GM23338 (cell line): ENCODE results near the gene PPP2R5C. TPM values are rescaled to one million over a fixed set of nuclear protein-coding genes. Genes with fewer than 3 reads are reported as not detected.

Experiments
- ATAC-seq: fragments of 200-7000 bp; cut with Tn5 transposase; 3 replicates; pipeline ENCODE4 v1.9.1; 2020
- DNase-seq: peaks from one replicate; pipeline ENCODE4 v3.0.0-alpha.2; 2015; ENCODE audit warnings: low spot score
- H2AFZ ChIP-seq: fragments of 200-600 bp; sonication (generic); 2 replicates; pipeline ENCODE4 v1.8.0; 2016; ENCODE audit warnings: antibody characterized with exemption, mild to moderate bottlenecking, moderate library complexity
- H3F3A ChIP-seq: fragments of 200-600 bp; sonication (generic); replicated peaks from 2 replicates; pipeline ENCODE4 v1.8.0; 2017; ENCODE audit warnings: antibody characterized with exemption, mixed run types, low read depth
- H3K27ac ChIP-seq: fragments of 200-600 bp; sonication (generic); 2 replicates; pipeline ENCODE4 v1.6.1; 2016; ENCODE audit warnings: low read depth
- H3K27me3 ChIP-seq: fragments of 200-600 bp; sonication (generic); 2 replicates; pipeline ENCODE4 v1.8.0; 2016; ENCODE audit warnings: mild to moderate bottlenecking, mixed run types, moderate library complexity; ENCODE audit not compliant: insufficient read depth
- H3K36me3 ChIP-seq: fragments of 200-600 bp; sonication (generic); 2 replicates; pipeline ENCODE4 v1.8.0; 2016; ENCODE audit warnings: mild to moderate bottlenecking; ENCODE audit not compliant: insufficient read depth
- H3K4me1 ChIP-seq: fragments of 200-600 bp; sonication (generic); 2 replicates; pipeline ENCODE4 v1.8.0; 2016; ENCODE audit warnings: mild to moderate bottlenecking, moderate library complexity; ENCODE audit not compliant: insufficient read depth
- H3K4me2 ChIP-seq: fragments of 200-600 bp; sonication (generic); 2 replicates; pipeline ENCODE4 v1.7.1; 2017; ENCODE audit warnings: mixed run types
- H3K4me3 ChIP-seq: fragments of 200-600 bp; sonication (generic); 2 replicates; pipeline ENCODE4 v1.6.1; 2016; ENCODE audit warnings: mixed run types
- H3K79me2 ChIP-seq: fragments of 200-600 bp; sonication (generic); replicated peaks from 2 replicates; pipeline ENCODE4 v1.8.0; 2017; ENCODE audit warnings: mild to moderate bottlenecking; ENCODE audit not compliant: insufficient read depth
- H3K9me2 ChIP-seq: fragments of 200-600 bp; sonication (generic); 2 replicates; pipeline ENCODE4 v1.8.0; 2017; ENCODE audit not compliant: insufficient read depth
- H4K20me1 ChIP-seq: fragments of 200-600 bp; sonication (generic); replicated peaks from 2 replicates; pipeline ENCODE4 v1.8.0; 2017; ENCODE audit warnings: mild to moderate bottlenecking; ENCODE audit not compliant: insufficient read depth
- H3K27ac Mint-ChIP-seq: 2 replicates; pipeline ENCODE4 v1.8.0; 2020; ENCODE audit warnings: inconsistent platforms, mild to moderate bottlenecking, moderate library complexity, mixed read lengths
- H3K27me3 Mint-ChIP-seq: 3 replicates; pipeline ENCODE4 v1.8.0; 2022; ENCODE audit warnings: low read depth, mild to moderate bottlenecking, moderate library complexity, mixed read lengths, inconsistent platforms; ENCODE audit not compliant: insufficient read depth, poor library complexity
- H3K36me3 Mint-ChIP-seq: 3 replicates; pipeline ENCODE4 v1.8.0; 2021; ENCODE audit warnings: low read depth, mild to moderate bottlenecking, inconsistent platforms, moderate library complexity, mixed read lengths
- H3K4me1 Mint-ChIP-seq: 3 replicates; pipeline ENCODE4 v1.8.0; 2020; ENCODE audit warnings: mild to moderate bottlenecking, inconsistent platforms, mixed read lengths
- H3K4me3 Mint-ChIP-seq: 3 replicates; pipeline ENCODE4 v1.8.0; 2021; ENCODE audit warnings: moderate library complexity, mild to moderate bottlenecking, inconsistent platforms, mixed read lengths
- H3K9me3 Mint-ChIP-seq: 3 replicates; pipeline ENCODE4 v1.8.0; 2020; ENCODE audit warnings: moderate library complexity, mild to moderate bottlenecking, inconsistent platforms, mixed read lengths
- CREB1 ChIP-seq: fragments of 250-450 bp; sonication (Bioruptor Pico); IDR thresholded peaks from 2 replicates; pipeline ENCODE4 v1.5.0; 2020; ENCODE audit warnings: low read depth, mild to moderate bottlenecking, moderate library complexity
- CTCF ChIP-seq, 2 experiments: fragments of 200-600 bp in 1 of 2; sonication (generic) in 1 of 2; conservative IDR thresholded peaks; 2 replicates each; pipeline versions ENCODE4 v1.5.1 to v1.6.1; 2016 to 2017; ENCODE audit warnings: antibody characterized with exemption in 2 of 2, low read depth in 2 of 2, mild to moderate bottlenecking in 2 of 2, moderate library complexity in 1 of 2
- EZH2 ChIP-seq: fragments of 200-600 bp; sonication (generic); IDR thresholded peaks from one replicate; pipeline ENCODE4 v1.8.0; 2017; ENCODE audit warnings: antibody characterized with exemption, mild to moderate bottlenecking, low read depth; ENCODE audit not compliant: unreplicated experiment
- EZH2phosphoT487 ChIP-seq: fragments of 200-600 bp; sonication (generic); IDR thresholded peaks from one replicate; pipeline ENCODE4 v1.8.1; 2018; ENCODE audit warnings: antibody characterized with exemption; ENCODE audit not compliant: unreplicated experiment
- JUNB ChIP-seq: IDR thresholded peaks from one replicate; pipeline ENCODE4 v1.6.1; 2016; ENCODE audit warnings: antibody characterized with exemption; ENCODE audit not compliant: unreplicated experiment
- NANOG ChIP-seq: IDR thresholded peaks from 2 replicates; pipeline ENCODE4 v1.6.1; 2016; ENCODE audit warnings: antibody characterized with exemption, borderline replicate concordance
- POLR2AphosphoS5 ChIP-seq: IDR thresholded peaks from 2 replicates; pipeline ENCODE4 v1.6.1; 2016; ENCODE audit warnings: antibody characterized with exemption, low read depth
- STAT1 ChIP-seq: IDR thresholded peaks from one replicate; pipeline ENCODE4 v1.6.1; 2016; ENCODE audit warnings: antibody characterized with exemption; ENCODE audit not compliant: unreplicated experiment
- ZNF114 ChIP-seq: fragments of 250-450 bp; sonication (Bioruptor Pico); IDR thresholded peaks from 2 replicates; pipeline ENCODE4 v1.5.0; 2020; ENCODE audit warnings: mild to moderate bottlenecking, moderate library complexity
- ZNF331 ChIP-seq: fragments of 250-450 bp; sonication (Bioruptor Pico); IDR thresholded peaks from 2 replicates; pipeline ENCODE4 v1.5.0; 2020; ENCODE audit warnings: low read depth, mild to moderate bottlenecking, moderate library complexity
- polyA plus RNA-seq: library from polyadenylated mRNA; unstranded; fragments of >200 nt; fragmentation: Nextera tagmentation; extraction: Ambion mirVana; gene quantifications from 2 replicates; pipeline ENCODE4 v1.2.1, GENCODE V29; 2016
- total RNA-seq: library from RNA; depleted of rRNA; stranded (reverse); fragments of >200 nt; shearing (Covaris generic); gene quantifications from 2 replicates; pipeline ENCODE4 v1.2.3, GENCODE V29; 2014
- TF ChIP-seq, protein P1 (sequence below): fragments of 250-450 bp; sonication (Bioruptor Pico); IDR thresholded peaks from 2 replicates; pipeline ENCODE4 v1.5.0; 2020; ENCODE audit warnings: mild to moderate bottlenecking, moderate library complexity
- TF ChIP-seq, protein P2 (sequence below): IDR thresholded peaks from 2 replicates; pipeline ENCODE4 v1.6.1; 2016; ENCODE audit warnings: antibody characterized with exemption

PPP2R5C gene
- total and polyA plus RNA-seq, 2 experiments from 2014 or later: 75.4 to 79.7 TPM

DNA sequence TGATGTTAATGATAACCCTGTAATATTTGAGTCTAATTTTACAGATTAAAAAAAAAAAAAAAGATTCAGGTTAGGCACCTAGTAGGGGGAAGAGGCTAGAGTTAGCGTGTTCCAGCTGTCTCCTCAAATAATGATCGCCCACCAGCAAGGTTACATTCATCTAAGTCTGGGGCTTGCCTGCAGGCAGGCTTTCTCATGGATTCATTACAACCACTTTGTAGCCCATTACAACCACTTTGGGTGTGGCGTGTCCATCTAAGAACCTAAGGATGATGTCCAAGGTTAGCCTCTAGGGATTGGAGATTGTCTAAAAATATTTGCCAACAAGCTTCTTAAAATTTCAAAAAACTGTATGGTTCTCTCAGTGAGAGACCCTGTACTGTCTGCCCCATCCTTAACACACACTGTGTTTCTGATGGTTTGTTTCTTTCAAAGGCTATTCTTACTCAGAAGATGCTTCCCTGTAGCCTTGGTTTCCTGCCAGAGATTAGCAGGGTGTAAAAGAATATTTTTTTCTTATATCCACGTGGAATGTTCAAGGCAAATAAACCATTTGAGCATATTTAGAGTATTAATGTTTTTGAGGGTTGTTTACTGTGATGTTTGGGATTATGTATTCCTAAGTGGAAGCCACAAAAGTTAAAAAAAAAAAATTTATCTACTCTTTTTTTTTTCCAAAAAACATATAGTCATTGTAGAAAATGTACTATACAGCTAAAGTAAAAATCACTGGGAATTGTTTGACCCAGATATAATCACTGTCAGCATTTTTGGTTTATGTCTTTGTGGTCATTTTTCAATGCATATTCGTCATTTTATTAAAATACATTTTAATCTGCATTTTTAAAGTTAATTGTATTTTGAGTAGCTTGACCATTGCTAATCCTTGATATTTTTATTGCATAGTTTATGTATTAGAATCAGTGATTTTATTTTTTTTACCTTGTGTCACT is 204.5 kb downstream of the PPP2R5C start:
- H3K27ac ChIP-seq: 0 out of 2 replicates have a peak overlapping the region, but pooled peaks have one; percentile 14
- peaks cover 14% of the 10 kb centered on the region for H3K36me3 Mint-ChIP-seq
- no peak for ATAC-seq

DNA sequence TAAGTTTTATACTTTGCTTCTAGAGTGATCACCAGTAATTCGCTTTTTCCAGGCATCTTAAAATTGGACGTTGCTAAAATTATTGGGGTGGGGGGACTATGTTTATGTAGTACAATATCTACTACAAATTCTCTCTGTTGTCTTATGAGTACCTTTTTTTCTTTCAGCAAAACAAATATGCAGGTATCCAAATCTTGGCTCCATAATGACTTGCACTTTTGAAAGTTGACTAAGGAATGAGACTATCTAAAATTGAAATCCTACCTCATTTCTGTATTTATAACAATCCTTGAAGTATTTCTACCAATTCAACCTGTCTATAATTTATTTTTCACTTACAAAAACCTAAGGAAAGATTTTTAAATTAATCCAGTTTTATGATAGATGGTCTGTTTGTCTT is 205.2 kb downstream of the PPP2R5C start:
- no peak for ATAC-seq
- Mint-ChIP-seq H3K4me3 (peak overlapping the region; percentile 51), H3K4me1 (peaks cover 16% of the 10 kb centered on the region; the same call in 2 of the 3 replicates), H3K9me3 (no peaks in the 10 kb centered on the region), H3K27me3 (peaks cover 10% of the 10 kb centered on the region), H3K36me3 (peaks cover 14% of the 10 kb centered on the region), H3K27ac (peak overlapping the region; percentile 90; the same call in 1 of the 2 replicates)
- Histone ChIP-seq H2AFZ (no peak overlapping the region), H3K4me3 (peak overlapping the region; percentile 97), H3K79me2 (peaks cover 67% of the 10 kb centered on the region), H3K9me2 (no peaks in the 10 kb centered on the region), H4K20me1 (peaks cover 20% of the 10 kb centered on the region), H3K4me2 (peak overlapping the region; percentile 99), H3K4me1 (peaks cover 12% of the 10 kb centered on the region), H3K36me3 (no peaks in the 10 kb centered on the region), H3K27ac (no peak overlapping the region), H3K27me3 (peaks cover 19% of the 10 kb centered on the region; the same call in 1 of the 2 replicates), H3F3A (no peaks in the 10 kb centered on the region)
- no peak for DNase-seq
- TF ChIP-seq JUNB (no peak), EZH2phosphoT487 (no peak), STAT1 (no peak), CTCF (conservative IDR thresholded peaks at IDR 0.05; ENCODE audit: low read depth in 2 of 2) (no peak), NANOG (no peak), CREB1 (no peak), ZNF114 (CRISPR knock-in tag) (no peak), EZH2 (no peak)
- TF ChIP-seq, protein P1, sequence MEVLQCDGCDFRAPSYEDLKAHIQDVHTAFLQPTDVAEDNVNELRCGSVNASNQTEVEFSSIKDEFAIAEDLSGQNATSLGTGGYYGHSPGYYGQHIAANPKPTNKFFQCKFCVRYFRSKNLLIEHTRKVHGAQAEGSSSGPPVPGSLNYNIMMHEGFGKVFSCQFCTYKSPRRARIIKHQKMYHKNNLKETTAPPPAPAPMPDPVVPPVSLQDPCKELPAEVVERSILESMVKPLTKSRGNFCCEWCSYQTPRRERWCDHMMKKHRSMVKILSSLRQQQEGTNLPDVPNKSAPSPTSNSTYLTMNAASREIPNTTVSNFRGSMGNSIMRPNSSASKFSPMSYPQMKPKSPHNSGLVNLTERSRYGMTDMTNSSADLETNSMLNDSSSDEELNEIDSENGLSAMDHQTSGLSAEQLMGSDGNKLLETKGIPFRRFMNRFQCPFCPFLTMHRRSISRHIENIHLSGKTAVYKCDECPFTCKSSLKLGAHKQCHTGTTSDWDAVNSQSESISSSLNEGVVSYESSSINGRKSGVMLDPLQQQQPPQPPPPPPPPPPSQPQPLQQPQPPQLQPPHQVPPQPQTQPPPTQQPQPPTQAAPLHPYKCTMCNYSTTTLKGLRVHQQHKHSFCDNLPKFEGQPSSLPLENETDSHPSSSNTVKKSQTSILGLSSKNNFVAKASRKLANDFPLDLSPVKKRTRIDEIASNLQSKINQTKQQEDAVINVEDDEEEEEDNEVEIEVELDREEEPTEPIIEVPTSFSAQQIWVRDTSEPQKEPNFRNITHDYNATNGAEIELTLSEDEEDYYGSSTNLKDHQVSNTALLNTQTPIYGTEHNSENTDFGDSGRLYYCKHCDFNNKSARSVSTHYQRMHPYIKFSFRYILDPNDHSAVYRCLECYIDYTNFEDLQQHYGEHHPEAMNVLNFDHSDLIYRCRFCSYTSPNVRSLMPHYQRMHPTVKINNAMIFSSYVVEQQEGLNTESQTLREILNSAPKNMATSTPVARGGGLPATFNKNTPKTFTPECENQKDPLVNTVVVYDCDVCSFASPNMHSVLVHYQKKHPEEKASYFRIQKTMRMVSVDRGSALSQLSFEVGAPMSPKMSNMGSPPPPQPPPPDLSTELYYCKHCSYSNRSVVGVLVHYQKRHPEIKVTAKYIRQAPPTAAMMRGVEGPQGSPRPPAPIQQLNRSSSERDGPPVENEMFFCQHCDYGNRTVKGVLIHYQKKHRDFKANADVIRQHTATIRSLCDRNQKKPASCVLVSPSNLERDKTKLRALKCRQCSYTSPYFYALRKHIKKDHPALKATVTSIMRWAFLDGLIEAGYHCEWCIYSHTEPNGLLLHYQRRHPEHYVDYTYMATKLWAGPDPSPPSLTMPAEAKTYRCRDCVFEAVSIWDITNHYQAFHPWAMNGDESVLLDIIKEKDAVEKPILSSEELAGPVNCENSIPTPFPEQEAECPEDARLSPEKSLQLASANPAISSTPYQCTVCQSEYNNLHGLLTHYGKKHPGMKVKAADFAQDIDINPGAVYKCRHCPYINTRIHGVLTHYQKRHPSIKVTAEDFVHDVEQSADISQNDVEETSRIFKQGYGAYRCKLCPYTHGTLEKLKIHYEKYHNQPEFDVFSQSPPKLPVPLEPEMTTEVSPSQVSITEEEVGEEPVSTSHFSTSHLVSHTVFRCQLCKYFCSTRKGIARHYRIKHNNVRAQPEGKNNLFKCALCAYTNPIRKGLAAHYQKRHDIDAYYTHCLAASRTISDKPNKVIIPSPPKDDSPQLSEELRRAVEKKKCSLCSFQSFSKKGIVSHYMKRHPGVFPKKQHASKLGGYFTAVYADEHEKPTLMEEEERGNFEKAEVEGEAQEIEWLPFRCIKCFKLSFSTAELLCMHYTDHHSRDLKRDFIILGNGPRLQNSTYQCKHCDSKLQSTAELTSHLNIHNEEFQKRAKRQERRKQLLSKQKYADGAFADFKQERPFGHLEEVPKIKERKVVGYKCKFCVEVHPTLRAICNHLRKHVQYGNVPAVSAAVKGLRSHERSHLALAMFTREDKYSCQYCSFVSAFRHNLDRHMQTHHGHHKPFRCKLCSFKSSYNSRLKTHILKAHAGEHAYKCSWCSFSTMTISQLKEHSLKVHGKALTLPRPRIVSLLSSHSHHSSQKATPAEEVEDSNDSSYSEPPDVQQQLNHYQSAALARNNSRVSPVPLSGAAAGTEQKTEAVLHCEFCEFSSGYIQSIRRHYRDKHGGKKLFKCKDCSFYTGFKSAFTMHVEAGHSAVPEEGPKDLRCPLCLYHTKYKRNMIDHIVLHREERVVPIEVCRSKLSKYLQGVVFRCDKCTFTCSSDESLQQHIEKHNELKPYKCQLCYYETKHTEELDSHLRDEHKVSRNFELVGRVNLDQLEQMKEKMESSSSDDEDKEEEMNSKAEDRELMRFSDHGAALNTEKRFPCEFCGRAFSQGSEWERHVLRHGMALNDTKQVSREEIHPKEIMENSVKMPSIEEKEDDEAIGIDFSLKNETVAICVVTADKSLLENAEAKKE (CRISPR knock-in tag): no peak
- TF ChIP-seq, protein P2, sequence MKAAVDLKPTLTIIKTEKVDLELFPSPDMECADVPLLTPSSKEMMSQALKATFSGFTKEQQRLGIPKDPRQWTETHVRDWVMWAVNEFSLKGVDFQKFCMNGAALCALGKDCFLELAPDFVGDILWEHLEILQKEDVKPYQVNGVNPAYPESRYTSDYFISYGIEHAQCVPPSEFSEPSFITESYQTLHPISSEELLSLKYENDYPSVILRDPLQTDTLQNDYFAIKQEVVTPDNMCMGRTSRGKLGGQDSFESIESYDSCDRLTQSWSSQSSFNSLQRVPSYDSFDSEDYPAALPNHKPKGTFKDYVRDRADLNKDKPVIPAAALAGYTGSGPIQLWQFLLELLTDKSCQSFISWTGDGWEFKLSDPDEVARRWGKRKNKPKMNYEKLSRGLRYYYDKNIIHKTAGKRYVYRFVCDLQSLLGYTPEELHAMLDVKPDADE: no peak

More for the DNA sequence above, 204.5 kb downstream of the PPP2R5C start:
- Histone ChIP-seq H2AFZ (0 out of 2 replicates have a peak overlapping the region, but pooled peaks have one; percentile 72), H3F3A (no peaks in the 10 kb centered on the region), H3K36me3 (no peaks in the 10 kb centered on the region), H3K4me2 (peak overlapping the region; percentile 99), H3K27me3 (peaks cover 25% of the 10 kb centered on the region; the same call in 1 of the 2 replicates), H3K4me1 (peaks cover 12% of the 10 kb centered on the region), H3K4me3 (peak overlapping the region; percentile 97), H3K9me2 (no peaks in the 10 kb centered on the region), H3K79me2 (peaks cover 60% of the 10 kb centered on the region), H4K20me1 (peaks cover 16% of the 10 kb centered on the region)
- Mint-ChIP-seq H3K27ac (peak overlapping the region; percentile 90; the same call in 1 of the 2 replicates), H3K9me3 (no peaks in the 10 kb centered on the region), H3K27me3 (peaks cover 15% of the 10 kb centered on the region), H3K4me3 (peak overlapping the region; percentile 91), H3K4me1 (peaks cover 20% of the 10 kb centered on the region; the same call in 2 of the 3 replicates)
- no peak for TF ChIP-seq NANOG
- TF ChIP-seq POLR2AphosphoS5: no peak
- no peak for TF ChIP-seq EZH2
- TF ChIP-seq ZNF331: no peak
- DNase-seq: no peak
